Endothelial cell of umbilical vein (primary cell): Measurements from ENCODE around the gene ZCCHC14. TPM values are rescaled to one million over a fixed set of nuclear protein-coding genes. Genes with fewer than 3 reads are reported as not detected.

ENCODE experiments used
- BruUV-seq: library from RNA; stranded (reverse); fragments of 400-500 nt; replicated peaks from 2 replicates; lab custom pipeline; 2021; lab: Mats Ljungman, UMichigan
- CTCF ChIA-PET: fragments of 300-600, 350-600 bp; sonication (Branson Sonifier 250); formaldehyde crosslinking; loops from one replicate; lab custom pipeline; 2021; ENCODE audit warnings: antibody characterized with exemption, inconsistent platforms; lab: Charles Lee
- POLR2A ChIA-PET: fragments of 300-600, 350-600 bp; sonication (Branson Sonifier 250); formaldehyde crosslinking; loops from one replicate; lab custom pipeline; 2021; ENCODE audit warnings: antibody characterized with exemption, inconsistent platforms; lab: Charles Lee
- DNase-seq: peaks from one replicate; pipeline ENCODE4 v3.0.0-alpha.2; 2011; ENCODE audit warnings: low read depth, low spot score
- FAIRE-seq: peaks from 2 replicates; lab custom pipeline; 2011; peaks lifted over from hg19 to GRCh38; lab: Jason Lieb, UNC
- H2AFZ ChIP-seq: 2 replicates; pipeline ENCODE4 v1.6.0; 2012; ENCODE audit warnings: low read depth, low read length, control low read depth, inconsistent platforms
- H3K27ac ChIP-seq: 2 replicates; pipeline ENCODE4 v1.5.1; 2011; ENCODE audit warnings: low read depth, mild to moderate bottlenecking, control low read depth, low read length, moderate library complexity; ENCODE audit not compliant: insufficient read depth
- H3K27me3 ChIP-seq, 2 experiments: 2 replicates each; pipeline versions ENCODE4 v1.6.0 to v1.6.1; 2011; ENCODE audit warnings: low read length in 2 of 2, mixed read lengths in 1 of 2; ENCODE audit not compliant: control insufficient read depth in 2 of 2, insufficient read depth in 2 of 2
- H3K36me3 ChIP-seq, 2 experiments: 2 replicates in 1 of 2; 3 replicates in 1 of 2; pipeline ENCODE4 v1.5.1; 2011; ENCODE audit warnings: low read length in 2 of 2, mild to moderate bottlenecking in 1 of 2, moderate library complexity in 1 of 2; ENCODE audit not compliant: control insufficient read depth in 2 of 2, insufficient read depth in 2 of 2; ENCODE audit errors: extremely low read depth in 1 of 2
- H3K4me1 ChIP-seq: 3 replicates; pipeline ENCODE4 v1.5.1; 2011; ENCODE audit warnings: mild to moderate bottlenecking, low read length; ENCODE audit not compliant: control insufficient read depth, insufficient read depth; ENCODE audit errors: extremely low read depth
- H3K4me2 ChIP-seq: 2 replicates; pipeline ENCODE4 v1.6.1; 2011; ENCODE audit warnings: low read length, control low read depth, mixed read lengths; ENCODE audit not compliant: insufficient read depth
- H3K4me3 ChIP-seq, 3 experiments: fragments of 200-600 bp in 1 of 3; sonication (generic), shearing (Covaris generic) in 1 of 3; replicated peaks in 1 of 3; 2 replicates each; pipeline ENCODE4 v1.5.1; 2011 to 2016; ENCODE audit warnings: control low read depth in 3 of 3, low read length in 3 of 3, mild to moderate bottlenecking in 2 of 3, inconsistent platforms in 1 of 3, low read depth in 1 of 3, moderate library complexity in 1 of 3; ENCODE audit not compliant: insufficient read depth in 1 of 3
- H3K79me2 ChIP-seq: 2 replicates; pipeline ENCODE4 v1.6.0; 2012; ENCODE audit warnings: low read length, inconsistent platforms; ENCODE audit not compliant: control insufficient read depth, insufficient read depth
- H3K9ac ChIP-seq: replicated peaks from 2 replicates; pipeline ENCODE3; 2011; ENCODE audit warnings: low read length, control low read depth; ENCODE audit not compliant: insufficient read depth; ENCODE audit errors: extremely low read depth
- H3K9me1 ChIP-seq: replicated peaks from 3 replicates; pipeline ENCODE4 v1.6.0; 2011; ENCODE audit warnings: mild to moderate bottlenecking, low read length; ENCODE audit not compliant: control insufficient read depth, insufficient read depth; ENCODE audit errors: extremely low read depth
- H3K9me3 ChIP-seq: replicated peaks from 2 replicates; pipeline ENCODE4 v1.5.1; 2012; ENCODE audit warnings: low read length, inconsistent platforms; ENCODE audit not compliant: control insufficient read depth, insufficient read depth
- H4K20me1 ChIP-seq: replicated peaks from 2 replicates; pipeline ENCODE3; 2011; ENCODE audit warnings: mild to moderate bottlenecking, low read length; ENCODE audit not compliant: control insufficient read depth, insufficient read depth; ENCODE audit errors: extremely low read depth
- CTCF ChIP-seq, 2 donors: IDR thresholded peaks; 1 replicate in 1 of 2; 2 replicates in 1 of 2; pipeline ENCODE4 v1.5.1; 2011; ENCODE audit warnings: low read length in 2 of 2, mild to moderate bottlenecking in 2 of 2, moderate library complexity in 2 of 2, control low read depth in 1 of 2, inconsistent platforms in 1 of 2, low read depth in 1 of 2; ENCODE audit not compliant: insufficient read depth in 1 of 2; ENCODE audit errors: extremely low read depth in 1 of 2
- EZH2 ChIP-seq: IDR thresholded peaks from 2 replicates; pipeline ENCODE4 v1.6.1; 2012; ENCODE audit warnings: borderline replicate concordance, low read depth, mild to moderate bottlenecking, moderate library complexity, low read length, inconsistent platforms; ENCODE audit not compliant: severe bottlenecking
- FOS ChIP-seq: IDR thresholded peaks from 2 replicates; pipeline ENCODE4 v1.6.1; 2011; ENCODE audit warnings: mild to moderate bottlenecking, low read length, moderate library complexity, borderline replicate concordance; ENCODE audit not compliant: insufficient read depth
- GATA2 ChIP-seq: IDR thresholded peaks from 2 replicates; pipeline ENCODE4 v1.7.0; 2011; ENCODE audit warnings: low read depth, mild to moderate bottlenecking, moderate library complexity, mixed read lengths, low read length; ENCODE audit not compliant: insufficient read length, insufficient read depth
- JUN ChIP-seq: IDR thresholded peaks from 2 replicates; pipeline ENCODE4 v1.6.1; 2011; ENCODE audit warnings: borderline replicate concordance, low read depth; ENCODE audit not compliant: insufficient read length, insufficient read depth
- MAX ChIP-seq: IDR thresholded peaks from 2 replicates; pipeline ENCODE4 v1.6.1; 2011; ENCODE audit not compliant: insufficient read depth, insufficient read length
- MYC ChIP-seq: IDR thresholded peaks from one replicate; pipeline ENCODE4 v1.6.1; 2011; ENCODE audit warnings: mild to moderate bottlenecking, low read depth, low read length
- POLR2A ChIP-seq: IDR thresholded peaks from 2 replicates; pipeline ENCODE4 v1.6.1; 2012; ENCODE audit warnings: low read depth, mild to moderate bottlenecking, control low read depth, low read length
- POLR2AphosphoS5 ChIP-seq: IDR thresholded peaks from 2 replicates; pipeline ENCODE4 v1.6.1; 2012; ENCODE audit warnings: low read depth, mild to moderate bottlenecking, control low read depth, low read length, moderate library complexity; ENCODE audit not compliant: insufficient read depth
- dilution Hi-C: fragments of 300-500 bp; cut with MboI; formaldehyde crosslinking; loops from one replicate; pipeline ENCODE4 v1.15.0; 2019; ENCODE audit warnings: low sequenced_read_pairs; ENCODE audit not compliant: extremely low pct_ligation_motif_present
- intact Hi-C: fragments of 100-400 bp; cut with micrococcal nuclease; formaldehyde crosslinking; loops from one replicate; pipeline ENCODE4 v1.10.0; 2022
- polyA plus RNA-seq, 4 experiments: library from polyadenylated mRNA; depleted of rRNA in 3 of 4; stranded (reverse) in 3 of 4; unstranded in 1 of 4; fragments of >200 nt; gene quantifications; 2 replicates each; pipeline versions ENCODE4 v1.2.1 to v1.2.3, GENCODE V29; 2011 to 2012; ENCODE audit warnings: missing spikeins in 1 of 4
- total RNA-seq: library from RNA; stranded (reverse); gene quantifications from 2 replicates; pipeline ENCODE4 v1.2.3, GENCODE V29; 2021

Gene ZCCHC14
- total and polyA plus RNA-seq, 2 donors (not counting 3 experiments of a cell fraction or from before 2014, with no cell fraction given), result 9.5 to 30.9 TPM

- no TSS peak for BruUV-seq
- H3K4me1 ChIP-seq, result peaks cover 16% of the 10 kb centered on the region
- intact Hi-C loops (loop anchor here (5.0 kb wide), 1 partner anchor 48 kb away; the partner anchor contains the start of gene MAP1LC3B), dilution Hi-C loops (no loop called here)
- no peak overlapping the region for H3K4me3 ChIP-seq
- peaks cover 0 to 3% of the 10 kb centered on the region in 2 experiments for H3K36me3 ChIP-seq
- no peak for DNase-seq
- no peak overlapping the region for H3K27ac ChIP-seq
- H3K9me1 ChIP-seq, result no peaks in the 10 kb centered on the region
- H3K27me3 ChIP-seq, result no peaks in the 10 kb centered on the region
- peaks cover 4% of the 10 kb centered on the region for H3K79me2 ChIP-seq
- FAIRE-seq, result no peak
- H4K20me1 ChIP-seq, result no peaks in the 10 kb centered on the region
- H3K9ac ChIP-seq, result no peak overlapping the region
- H3K4me2 ChIP-seq, result no peak overlapping the region
- CTCF ChIA-PET, result interaction anchor here (0.6 kb wide), 1 partner anchor 432 kb away, joined by 4 read pairs; no protein-coding TSS in a partner anchor
- no peak overlapping the region for H2AFZ ChIP-seq
- POLR2A ChIA-PET, result no interaction called here
- H3K9me3 ChIP-seq, result no peaks in the 10 kb centered on the region
- TF ChIP-seq POLR2A (no peak), FOS (no peak), MAX (no peak), EZH2 (no peak), MYC (no peak), CTCF (IDR thresholded peaks at IDR 0.05; ENCODE audit: extremely low read depth in 1 of 2, insufficient read depth in 1 of 2, low read depth in 1 of 2, low read length in 2 of 2) (no peak), GATA2 (no peak), POLR2AphosphoS5 (no peak), JUN (no peak)
Observed at GRCh38 chr16:87439926-87440325, 52.9 kb downstream of the ZCCHC14 start.
